GM06990 (cell line): ENCODE results near the gene ATP5ME.
A peak's percentile ranks its signal among the peaks of the same experiment; 100 is the strongest.
"Not testable (repeated sequence)": the region's sequence is repeated elsewhere in the genome, so short reads cannot be mapped to it uniquely, and the experiment has no call there.

ENCODE experiments used
- DNase-seq: peaks from one replicate; pipeline ENCODE4 v3.0.0-alpha.2; 2011; ENCODE audit not compliant: insufficient read length; ENCODE audit errors: extremely low read depth
- H3K27me3 ChIP-seq: replicated peaks from 2 replicates; pipeline ENCODE4 v1.6.0; 2011; ENCODE audit warnings: low read length; ENCODE audit not compliant: control insufficient read depth, insufficient read depth
- H3K36me3 ChIP-seq: 2 replicates; pipeline ENCODE4 v1.5.1; 2011; ENCODE audit warnings: low read length; ENCODE audit not compliant: control insufficient read depth, insufficient read depth
- H3K4me3 ChIP-seq: replicated peaks from 2 replicates; pipeline ENCODE4 v1.5.1; 2011; ENCODE audit warnings: low read depth, mild to moderate bottlenecking, control low read depth, low read length
- TF ChIP-seq, protein P1 (sequence below): IDR thresholded peaks from 2 replicates; pipeline ENCODE4 v1.5.1; 2011; ENCODE audit warnings: low read length, control low read depth, mild to moderate bottlenecking, inconsistent platforms; ENCODE audit not compliant: insufficient read depth, poor library complexity, severe bottlenecking

ATP5ME gene

DNA sequence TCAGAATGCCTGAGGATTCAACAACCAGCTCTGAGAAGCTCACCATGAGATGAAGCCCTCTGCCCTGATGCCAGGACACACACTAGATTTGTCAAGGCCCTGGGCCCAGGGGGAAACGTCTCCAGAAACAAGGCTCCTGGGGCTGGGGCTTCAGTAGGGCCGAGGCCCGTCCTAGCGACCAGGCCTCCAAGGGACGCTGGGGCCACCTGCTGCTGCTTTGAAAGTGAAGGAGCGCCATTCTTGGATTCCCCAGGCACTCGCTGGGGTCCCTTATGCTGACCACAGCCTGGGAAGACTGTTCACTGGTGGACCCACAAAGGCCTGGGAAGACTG lies 24.8 kb downstream of the ATP5ME start:
- Histone ChIP-seq H3K4me3 (no peak overlapping the region), H3K27me3 (no peaks in the 10 kb centered on the region), H3K36me3 (no peaks in the 10 kb centered on the region)
- no peak for DNase-seq
- TF ChIP-seq, protein P1, sequence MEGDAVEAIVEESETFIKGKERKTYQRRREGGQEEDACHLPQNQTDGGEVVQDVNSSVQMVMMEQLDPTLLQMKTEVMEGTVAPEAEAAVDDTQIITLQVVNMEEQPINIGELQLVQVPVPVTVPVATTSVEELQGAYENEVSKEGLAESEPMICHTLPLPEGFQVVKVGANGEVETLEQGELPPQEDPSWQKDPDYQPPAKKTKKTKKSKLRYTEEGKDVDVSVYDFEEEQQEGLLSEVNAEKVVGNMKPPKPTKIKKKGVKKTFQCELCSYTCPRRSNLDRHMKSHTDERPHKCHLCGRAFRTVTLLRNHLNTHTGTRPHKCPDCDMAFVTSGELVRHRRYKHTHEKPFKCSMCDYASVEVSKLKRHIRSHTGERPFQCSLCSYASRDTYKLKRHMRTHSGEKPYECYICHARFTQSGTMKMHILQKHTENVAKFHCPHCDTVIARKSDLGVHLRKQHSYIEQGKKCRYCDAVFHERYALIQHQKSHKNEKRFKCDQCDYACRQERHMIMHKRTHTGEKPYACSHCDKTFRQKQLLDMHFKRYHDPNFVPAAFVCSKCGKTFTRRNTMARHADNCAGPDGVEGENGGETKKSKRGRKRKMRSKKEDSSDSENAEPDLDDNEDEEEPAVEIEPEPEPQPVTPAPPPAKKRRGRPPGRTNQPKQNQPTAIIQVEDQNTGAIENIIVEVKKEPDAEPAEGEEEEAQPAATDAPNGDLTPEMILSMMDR: no peak

DNA sequence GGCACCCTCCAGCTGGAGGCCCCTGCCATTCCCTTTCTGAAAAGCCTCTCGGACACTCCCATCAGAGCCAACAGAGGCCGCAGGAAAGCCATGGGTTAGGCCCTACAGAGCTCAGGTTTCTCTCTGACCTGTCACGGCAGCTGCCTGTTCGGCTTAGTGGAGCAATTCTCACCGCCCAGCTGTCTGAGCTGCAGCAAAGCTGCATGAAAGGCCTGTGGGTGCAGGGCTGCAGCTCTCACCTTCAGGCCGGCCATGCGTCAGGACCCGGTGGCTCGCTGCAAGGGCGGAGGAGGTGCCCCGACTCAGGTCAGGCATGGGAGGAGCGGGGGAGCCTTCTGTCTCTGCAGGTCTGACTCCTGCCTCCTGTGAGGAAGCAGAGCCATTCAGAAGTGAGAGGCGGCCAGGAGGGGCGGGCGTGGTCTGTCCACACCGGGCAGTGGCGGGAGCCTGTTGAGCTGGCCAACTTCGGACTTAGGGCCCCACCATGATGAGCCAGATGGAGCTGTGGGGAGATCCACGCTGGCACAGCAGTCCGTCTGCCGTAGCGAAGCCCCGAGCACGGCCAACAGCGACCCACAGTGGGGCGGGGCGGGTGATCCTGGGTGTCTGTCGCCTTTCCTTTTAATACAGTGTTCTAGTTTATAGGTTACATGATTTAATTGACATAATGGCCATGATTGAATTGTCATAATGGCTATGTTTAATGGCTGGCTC lies 25.3 kb downstream of the ATP5ME start:
- Histone ChIP-seq H3K27me3 (no peaks in the 10 kb centered on the region), H3K4me3 (no peak overlapping the region), H3K36me3 (no peaks in the 10 kb centered on the region)
- peak; percentile 0 for DNase-seq
- TF ChIP-seq, protein P1: no peak

DNA sequence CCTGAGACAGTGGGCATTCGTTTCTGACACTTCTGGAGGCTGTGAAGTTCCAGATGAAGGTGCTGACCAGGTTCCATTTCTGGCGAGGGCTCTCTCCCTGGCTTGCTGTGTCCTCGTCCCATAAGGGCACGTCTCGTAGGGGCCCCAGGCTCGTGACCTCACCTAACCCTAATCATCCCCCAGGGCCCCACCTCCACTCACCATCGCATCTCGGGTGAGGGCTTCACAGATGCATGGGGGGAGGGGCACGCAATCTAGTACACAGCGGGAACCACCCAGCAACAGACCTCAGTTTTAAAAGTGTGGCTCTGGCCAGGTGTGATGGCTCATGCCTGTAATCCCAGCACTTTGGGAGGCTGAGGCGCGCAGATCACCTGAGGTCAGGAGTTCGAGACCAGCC lies 26.6 kb downstream of the ATP5ME start:
- Histone ChIP-seq H3K36me3 (no peaks in the 10 kb centered on the region), H3K27me3 (no peaks in the 10 kb centered on the region), H3K4me3 (no peak overlapping the region)
- TF ChIP-seq, protein P1: no peak
- DNase-seq: no peak

DNA sequence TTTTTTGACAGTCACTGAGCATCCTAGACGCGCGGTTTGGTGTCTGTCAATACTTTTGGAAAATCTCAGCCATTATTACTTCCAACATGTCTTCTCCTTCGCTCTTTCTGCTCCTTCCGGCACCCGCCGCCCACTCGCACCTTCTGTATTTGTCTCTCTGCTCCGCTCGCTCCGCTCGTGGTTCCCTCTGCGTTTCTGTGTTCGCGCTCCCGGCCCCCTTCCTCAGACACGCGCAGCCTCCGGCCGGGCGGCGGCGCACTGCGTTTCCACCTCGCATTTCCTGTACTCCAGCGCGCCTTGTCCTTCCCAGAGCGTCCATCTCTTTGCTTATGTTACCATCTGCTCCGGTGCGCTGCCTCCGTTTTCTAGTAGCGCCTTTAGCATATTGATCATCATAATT lies 27.6 kb downstream of the ATP5ME start:
- DNase-seq: no peak
- TF ChIP-seq, protein P1: no peak
- no peak overlapping the region for H3K4me3 ChIP-seq
- no peaks in the 10 kb centered on the region for H3K27me3 ChIP-seq
- no peaks in the 10 kb centered on the region for H3K36me3 ChIP-seq

DNA sequence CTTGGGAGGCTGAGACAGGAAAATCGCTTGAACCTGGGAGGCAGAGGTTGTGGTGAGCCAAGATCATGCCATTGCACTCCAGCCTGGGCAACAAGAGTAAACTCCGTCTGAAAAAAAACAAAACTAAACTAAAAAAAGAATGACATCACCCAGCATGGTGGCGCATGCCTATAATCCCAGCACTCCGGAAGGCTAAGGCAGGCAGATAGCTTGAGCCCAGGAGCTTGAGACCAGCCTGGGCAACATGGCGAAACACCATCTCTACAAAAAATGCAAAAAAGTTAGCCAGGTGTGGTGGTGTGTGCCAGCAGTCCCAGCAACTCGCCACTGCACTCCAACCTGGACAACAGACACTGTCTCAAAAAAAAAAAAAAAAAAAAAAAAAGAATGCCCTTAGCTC lies 31.7 kb downstream of the ATP5ME start:
- DNase-seq, H3K4me3 ChIP-seq, H3K36me3 ChIP-seq, H3K27me3 ChIP-seq: not testable (repeated sequence)

DNA sequence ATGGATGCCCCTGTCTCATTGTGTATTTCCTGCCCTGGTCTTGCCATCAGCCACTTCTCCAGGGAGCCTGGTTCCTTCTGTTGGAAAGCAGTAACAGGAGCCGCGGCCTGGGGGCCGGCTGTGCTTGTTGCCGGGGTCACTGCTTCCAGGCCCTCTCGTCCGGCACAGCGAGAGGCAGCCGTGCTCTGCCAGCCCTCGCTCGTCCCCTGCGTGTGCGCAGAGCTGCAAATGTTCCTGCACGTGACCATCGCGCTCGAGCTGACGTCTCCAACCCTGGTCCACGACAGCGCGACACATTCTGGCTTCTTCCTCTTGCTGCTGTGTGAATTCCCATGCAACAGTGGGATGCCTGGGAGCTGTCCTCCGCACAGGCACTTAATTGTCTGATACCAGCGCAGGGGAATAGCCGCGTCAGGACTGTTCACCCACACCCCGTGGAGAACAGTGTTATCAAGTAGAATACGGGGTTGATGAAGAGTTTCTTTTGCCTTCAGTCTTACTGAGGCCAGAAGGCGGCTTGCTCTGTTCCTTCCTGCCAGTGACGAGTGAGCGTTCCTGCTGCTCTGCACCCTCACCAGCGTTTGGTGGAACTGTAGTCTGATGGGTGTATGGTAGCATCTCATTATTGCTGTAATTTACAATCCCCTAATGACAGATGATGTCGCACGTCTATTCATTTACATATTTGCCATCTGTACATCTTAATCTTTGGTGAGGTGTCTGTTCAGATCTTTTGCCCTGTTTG lies 36.4 kb downstream of the ATP5ME start:
- no peaks in the 10 kb centered on the region for H3K27me3 ChIP-seq
- H3K4me3 ChIP-seq: no peak overlapping the region
- no peaks in the 10 kb centered on the region for H3K36me3 ChIP-seq
- TF ChIP-seq, protein P1: no peak
- DNase-seq: no peak
